Measurements from ENCODE around the gene ATAT1.

The ATAT1 gene

GRCh38 chr6:30626484-30627366 lies at the start of gene ATAT1:
Gene ATAT1, plus strand, starts transcription at chr6:30626874.
- DNase-seq: peak; percentile 94

DNA sequence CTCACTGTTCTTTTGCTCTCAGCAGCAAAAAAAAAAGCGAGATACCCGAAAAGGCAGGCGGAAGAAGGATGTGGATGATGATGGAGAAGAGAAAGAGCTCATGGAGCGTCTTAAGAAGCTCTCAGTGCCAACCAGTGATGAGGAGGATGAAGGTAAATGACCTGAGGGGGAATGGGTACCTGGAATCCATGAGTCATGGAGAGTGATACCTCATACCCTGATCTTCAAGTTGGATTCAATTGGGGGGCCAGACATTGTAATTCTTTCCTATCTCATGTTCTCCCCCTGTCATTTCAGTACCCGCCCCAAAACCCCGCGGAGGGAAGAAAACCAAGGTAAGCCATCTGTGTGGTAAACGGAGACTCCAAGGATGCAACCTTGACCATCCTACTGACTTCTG lies 48.6 kb upstream of the ATAT1 start:
- no peak for DNase-seq

DNA sequence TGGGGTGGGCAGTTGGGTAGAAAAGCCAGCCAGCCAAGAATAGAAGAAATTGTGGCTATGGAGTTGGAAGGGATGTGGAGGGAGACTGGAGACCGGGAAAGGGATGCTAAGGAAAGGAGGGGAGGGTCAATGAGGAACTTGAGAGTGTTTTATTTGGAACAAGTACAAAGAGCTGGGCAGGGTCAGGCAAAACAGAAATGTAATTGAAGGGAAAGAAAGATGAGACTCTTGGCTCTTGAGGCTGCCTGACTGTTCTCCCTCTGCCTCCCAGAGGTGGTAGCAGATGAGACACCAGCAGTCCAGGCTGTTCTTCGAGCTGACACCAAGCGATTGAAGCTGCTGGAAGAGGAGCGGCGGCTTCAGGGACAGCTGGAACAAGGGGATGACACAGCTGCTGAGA lies 42.8 kb upstream of the ATAT1 start:
- DNase-seq: no peak

GRCh38 chr6:30589754-30590358 lies 36.8 kb upstream of the ATAT1 start:
- no peak for DNase-seq

DNA sequence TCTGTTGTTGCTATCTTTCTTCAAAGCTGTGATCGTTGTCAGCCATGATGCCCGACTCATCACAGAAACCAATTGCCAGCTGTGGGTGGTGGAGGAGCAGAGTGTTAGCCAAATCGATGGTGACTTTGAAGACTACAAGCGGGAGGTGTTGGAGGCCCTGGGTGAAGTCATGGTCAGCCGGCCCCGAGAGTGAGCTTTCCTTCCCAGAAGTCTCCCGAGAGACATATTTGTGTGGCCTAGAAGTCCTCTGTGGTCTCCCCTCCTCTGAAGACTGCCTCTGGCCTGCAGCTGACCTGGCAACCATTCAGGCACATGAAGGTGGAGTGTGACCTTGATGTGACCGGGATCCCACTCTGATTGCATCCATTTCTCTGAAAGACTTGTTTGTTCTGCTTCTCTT lies 36.2 kb upstream of the ATAT1 start:
- DNase-seq: no peak

DNA sequence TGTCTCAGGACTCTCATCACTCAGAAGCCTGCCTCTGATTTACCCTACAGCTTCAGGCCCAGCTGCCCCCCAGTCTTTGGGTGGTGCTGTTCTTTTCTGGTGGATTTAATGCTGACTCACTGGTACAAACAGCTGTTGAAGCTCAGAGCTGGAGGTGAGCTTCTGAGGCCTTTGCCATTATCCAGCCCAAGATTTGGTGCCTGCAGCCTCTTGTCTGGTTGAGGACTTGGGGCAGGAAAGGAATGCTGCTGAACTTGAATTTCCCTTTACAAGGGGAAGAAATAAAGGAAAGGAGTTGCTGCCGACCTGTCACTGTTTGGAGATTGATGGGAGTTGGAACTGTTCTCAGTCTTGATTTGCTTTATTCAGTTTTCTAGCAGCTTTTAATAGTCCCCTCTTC lies 35.7 kb upstream of the ATAT1 start:
- DNase-seq: no peak

GRCh38 chr6:30592287-30592686 lies 34.4 kb upstream of the ATAT1 start:
- DNase-seq: no peak

- peak; percentile 79 for DNase-seq
Observed at GRCh38 chr6:30597315-30598144, 29.1 kb upstream of the ATAT1 start.

GRCh38 chr6:30598912-30599624 lies 27.6 kb upstream of the ATAT1 start:
- no peak for DNase-seq

DNA sequence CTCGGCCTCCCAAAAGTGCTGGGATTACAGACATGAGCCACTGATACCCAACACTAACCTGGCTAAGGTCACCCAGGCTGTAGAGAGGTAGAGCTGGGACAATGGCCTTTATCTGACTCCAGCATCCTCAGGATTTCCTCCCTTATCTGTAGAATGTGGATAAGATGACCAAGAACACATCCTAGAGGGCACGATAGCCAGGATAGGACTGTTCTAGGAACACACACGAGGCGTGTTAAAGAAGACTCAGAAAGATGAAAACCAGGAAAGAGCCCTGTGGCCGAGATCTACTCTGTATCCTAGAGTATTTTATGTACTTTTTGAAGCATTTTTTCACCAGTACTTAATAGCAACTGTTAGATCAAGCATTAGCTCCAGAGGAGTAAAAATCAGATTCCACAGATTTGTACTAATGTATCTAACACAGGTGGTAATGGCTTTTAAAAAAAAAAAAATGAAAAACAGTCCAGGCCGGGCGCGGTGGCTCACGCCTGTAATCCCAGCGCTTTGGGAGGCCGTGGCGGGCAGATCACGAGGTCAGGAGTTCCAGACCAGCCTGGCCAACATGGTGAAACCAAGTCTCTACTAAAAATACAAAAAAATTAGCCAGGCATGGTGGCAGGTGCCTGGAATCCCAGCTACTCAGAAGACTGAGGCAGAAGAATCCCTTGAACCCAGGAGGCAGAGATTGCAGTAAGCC lies 26.9 kb upstream of the ATAT1 start:
- no peak for DNase-seq

DNA sequence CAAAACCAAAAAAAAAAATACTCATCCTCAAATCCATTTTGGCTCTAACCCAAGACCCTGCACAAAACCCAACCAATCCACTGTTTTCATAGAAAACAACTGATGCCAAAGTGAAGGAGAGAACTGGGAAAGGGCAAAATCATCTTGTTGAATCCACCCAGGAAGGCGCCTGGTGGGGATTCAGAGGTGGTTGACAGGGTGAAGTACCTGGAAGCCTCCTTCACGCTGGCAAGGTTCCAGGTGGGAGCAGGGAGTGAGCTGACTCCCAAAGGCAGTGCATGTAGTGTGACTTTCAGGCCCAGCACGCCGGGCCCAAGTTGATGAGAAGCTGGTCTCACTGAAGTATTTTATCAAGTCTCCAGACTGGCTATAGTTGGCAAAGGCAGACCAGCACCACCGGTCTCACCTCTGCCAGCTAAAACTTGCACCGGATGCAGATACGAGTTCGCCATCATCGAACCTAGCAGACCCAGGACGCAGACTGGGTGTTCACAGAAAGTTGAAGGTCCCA lies 26.2 kb upstream of the ATAT1 start:
- peak; percentile 27 for DNase-seq

DNA sequence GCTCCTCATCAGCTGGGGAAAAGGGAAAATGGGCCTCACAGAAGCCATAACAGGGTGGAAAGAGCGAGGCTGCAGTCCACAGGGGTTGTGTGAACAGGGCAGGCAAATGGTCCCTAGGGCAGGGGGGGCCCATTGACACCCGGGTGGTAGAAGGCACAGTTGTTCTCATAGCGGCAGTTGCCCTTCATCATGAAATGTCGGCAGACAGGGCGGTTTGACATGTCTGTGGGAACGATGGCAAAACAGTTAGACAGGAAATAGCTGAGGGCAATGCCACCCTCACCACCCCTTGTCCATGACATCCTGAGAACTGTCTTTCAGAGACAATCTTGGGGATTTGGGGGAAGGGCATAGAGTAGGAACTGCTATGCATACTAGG lies 25.2 kb upstream of the ATAT1 start:
- DNase-seq: no peak

DNA sequence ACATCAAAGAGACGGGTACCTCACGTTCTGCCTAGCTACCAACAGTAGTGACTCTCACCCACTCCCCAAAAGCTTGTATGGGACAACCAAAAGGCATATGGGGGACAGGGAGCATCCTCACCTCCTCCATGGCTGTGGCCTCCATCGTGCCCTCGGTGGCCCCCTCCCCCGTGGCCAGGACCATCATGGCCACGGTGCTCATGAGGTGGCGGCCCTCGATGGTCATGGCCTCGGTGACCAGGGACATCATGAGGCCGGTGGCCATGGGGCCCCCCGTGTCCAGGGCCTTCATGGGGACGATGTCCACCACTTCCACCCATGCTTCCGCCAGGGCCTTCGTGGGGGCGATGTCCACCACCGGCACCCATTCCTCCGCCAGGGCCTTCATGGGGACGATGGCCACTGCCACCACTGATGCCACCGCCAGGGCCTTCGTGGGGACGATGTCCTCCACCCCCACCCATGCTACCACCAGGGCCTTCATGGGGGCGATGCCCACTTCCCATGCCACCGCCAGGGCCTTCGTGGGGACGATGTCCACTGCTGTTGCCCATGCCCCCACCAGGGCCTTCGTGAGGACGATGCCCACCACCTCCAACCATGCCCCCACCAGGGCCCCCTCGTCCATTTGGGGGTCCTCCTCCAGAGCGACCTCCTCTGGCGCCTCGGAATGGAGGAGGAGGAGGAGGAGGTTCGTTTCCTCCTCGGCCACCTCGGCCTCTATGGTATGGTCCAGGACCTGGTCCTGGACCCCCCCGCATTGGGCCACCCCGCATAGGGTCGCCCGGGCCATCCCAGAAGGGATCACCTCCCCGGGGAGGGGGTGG lies 24.6 kb upstream of the ATAT1 start:
- peak; percentile 28 for DNase-seq

DNA sequence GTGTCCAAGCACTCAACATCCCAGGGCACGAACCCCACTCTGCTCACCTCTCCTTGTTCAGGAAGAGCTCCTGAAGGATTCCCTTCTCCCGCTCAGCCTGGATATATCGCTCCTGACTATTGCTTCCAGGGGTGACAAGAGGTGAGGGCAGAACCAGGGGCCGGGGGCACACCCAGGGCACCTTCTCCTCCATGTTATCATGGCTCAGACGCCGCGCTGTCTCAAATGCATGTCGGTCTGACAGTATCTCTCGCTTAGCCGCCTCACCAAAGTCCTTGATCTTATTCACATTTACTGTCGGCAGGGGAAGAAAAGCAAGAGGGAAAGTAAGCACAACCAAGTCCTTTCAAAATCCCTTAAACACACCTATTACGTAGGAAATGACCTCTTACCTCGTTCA lies 22.7 kb upstream of the ATAT1 start:
- no peak for DNase-seq

DNA sequence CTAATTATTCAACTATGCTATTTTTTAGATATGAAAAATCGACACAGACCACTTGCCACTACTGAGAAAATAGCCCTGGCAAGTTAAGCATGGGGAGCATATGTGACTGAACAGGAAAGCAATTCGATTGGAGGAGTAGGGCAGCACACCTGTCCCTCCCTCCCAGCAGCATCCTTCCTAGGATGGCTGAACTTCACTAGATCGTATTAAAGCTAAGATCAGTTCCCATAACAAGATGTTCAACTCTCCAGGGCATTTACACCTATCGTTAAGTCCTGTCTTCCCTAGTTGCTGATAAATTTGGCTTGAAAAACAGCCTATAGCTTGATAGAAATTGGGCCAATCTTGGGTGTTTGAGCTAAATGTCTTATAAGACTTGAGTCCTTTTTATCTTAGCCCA lies 16.6 kb upstream of the ATAT1 start:
- DNase-seq: no peak

DNA sequence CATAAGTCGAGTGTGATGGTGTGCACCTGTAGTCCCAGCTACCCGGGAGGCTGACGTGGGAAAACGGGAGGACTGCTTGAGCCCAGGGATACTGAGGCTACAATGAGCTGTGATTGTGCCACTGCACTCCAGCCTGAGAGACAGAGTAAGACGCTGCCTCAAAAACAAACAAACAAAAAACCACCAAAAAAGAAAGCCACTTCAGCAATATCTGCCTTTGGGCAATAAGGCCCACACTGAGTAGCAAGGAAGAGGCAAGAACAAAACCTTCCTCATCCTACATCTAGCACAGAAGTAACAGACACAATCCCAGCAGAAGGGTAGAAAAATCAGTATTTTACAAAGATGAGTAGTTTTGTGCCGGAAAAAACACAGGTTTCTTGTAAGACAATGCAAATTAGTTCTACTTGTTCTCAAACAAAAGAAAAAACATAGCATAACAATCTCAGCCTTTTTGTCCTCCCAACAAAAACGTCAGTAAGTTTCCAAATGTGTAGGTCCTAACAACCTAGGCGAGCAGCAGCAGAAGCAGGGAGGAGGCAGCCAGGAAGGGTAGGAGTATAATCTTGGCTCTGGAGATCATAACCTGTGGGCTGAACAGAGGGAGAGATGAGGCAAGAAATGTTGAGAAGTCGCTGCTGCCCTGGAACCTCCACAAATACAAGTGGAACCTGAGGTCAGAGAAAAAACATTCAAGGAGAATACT lies 15.4 kb upstream of the ATAT1 start:
- no peak for DNase-seq

DNA sequence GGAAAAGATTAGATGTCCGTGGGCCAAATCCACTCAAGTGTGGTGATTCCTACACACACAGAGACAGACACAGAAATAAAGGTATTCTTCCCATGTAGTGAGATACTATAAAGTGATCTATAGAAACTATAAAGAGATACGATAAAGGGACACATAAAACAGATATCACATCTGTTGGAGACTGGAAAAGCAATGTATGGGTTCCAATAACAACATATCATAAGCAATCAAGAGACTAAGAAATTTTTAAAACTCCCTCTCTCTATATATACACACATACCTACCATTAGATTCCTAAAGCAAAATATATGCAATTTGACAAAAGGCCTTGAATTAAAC lies 14.8 kb upstream of the ATAT1 start:
- no peak for DNase-seq

DNA sequence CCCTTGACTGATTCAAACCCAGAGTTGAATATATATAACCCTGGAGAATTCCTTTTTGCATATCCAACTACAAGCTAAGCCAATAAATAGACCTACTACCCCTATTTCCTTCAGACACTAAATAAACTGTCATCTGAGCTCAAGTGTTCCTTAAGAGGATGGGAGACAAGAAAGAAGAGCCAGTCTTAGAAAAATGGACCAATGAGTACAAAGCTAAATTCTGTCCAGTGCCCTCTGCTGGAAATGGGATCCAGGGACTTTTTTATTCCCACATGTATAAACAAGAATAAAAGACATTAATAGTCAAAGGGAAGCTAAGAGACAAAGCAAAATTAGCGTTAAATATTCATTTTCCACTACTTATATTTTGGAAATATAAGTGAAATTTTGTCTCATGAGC lies 14.5 kb upstream of the ATAT1 start:
- DNase-seq: no peak

- DNase-seq: no peak
Observed at GRCh38 chr6:30612687-30613248, 13.9 kb upstream of the ATAT1 start.

All from right hindlimb (tissue), 1 donor.